Transverse colon (tissue), 4 donors: ENCODE results near the gene FAM170B.

Source experiments
- POLR2A ChIP-seq: fragments of 450-650 bp; IDR thresholded peaks from one replicate; pipeline ENCODE4 v1.6.1; 2016; ENCODE audit warnings: antibody characterized with exemption, mild to moderate bottlenecking, moderate library complexity
- POLR2AphosphoS5 ChIP-seq, 3 donors: sonication (generic); formaldehyde crosslinking; IDR thresholded peaks; one replicate each; pipeline ENCODE4 v1.6.1; 2016; ENCODE audit warnings: antibody characterized with exemption in 3 of 3
- TF ChIP-seq, protein P1 (sequence below), 5 experiments: fragments of 200-600 bp in 3 of 5; fragments of 450-650 bp in 2 of 5; sonication (generic) in 3 of 5; IDR thresholded peaks; 1 replicate in 2 of 5; 2 replicates in 3 of 5; pipeline ENCODE4 v1.5.1; 2016 to 2017; ENCODE audit warnings: antibody characterized with exemption in 5 of 5, inconsistent platforms in 3 of 5, mild to moderate bottlenecking in 2 of 5, moderate library complexity in 1 of 5

- TF ChIP-seq, protein P1, sequence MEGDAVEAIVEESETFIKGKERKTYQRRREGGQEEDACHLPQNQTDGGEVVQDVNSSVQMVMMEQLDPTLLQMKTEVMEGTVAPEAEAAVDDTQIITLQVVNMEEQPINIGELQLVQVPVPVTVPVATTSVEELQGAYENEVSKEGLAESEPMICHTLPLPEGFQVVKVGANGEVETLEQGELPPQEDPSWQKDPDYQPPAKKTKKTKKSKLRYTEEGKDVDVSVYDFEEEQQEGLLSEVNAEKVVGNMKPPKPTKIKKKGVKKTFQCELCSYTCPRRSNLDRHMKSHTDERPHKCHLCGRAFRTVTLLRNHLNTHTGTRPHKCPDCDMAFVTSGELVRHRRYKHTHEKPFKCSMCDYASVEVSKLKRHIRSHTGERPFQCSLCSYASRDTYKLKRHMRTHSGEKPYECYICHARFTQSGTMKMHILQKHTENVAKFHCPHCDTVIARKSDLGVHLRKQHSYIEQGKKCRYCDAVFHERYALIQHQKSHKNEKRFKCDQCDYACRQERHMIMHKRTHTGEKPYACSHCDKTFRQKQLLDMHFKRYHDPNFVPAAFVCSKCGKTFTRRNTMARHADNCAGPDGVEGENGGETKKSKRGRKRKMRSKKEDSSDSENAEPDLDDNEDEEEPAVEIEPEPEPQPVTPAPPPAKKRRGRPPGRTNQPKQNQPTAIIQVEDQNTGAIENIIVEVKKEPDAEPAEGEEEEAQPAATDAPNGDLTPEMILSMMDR (IDR thresholded peaks at IDR 0.05): no peak
- TF ChIP-seq POLR2A: no peak
- no peak for TF ChIP-seq POLR2AphosphoS5 (IDR thresholded peaks at IDR 0.05)
Measured at GRCh38 chr10:49107887-49108267, 25.9 kb downstream of the FAM170B start.
